Astrocyte (in vitro differentiated cells and primary cell): ENCODE results near the gene OR2T4.

ENCODE experiments used
- EZH2 ChIP-seq: IDR thresholded peaks from 2 replicates; pipeline ENCODE4 v1.6.1; 2012; ENCODE audit warnings: mild to moderate bottlenecking, low read length, inconsistent platforms; ENCODE audit not compliant: insufficient read depth
- TF ChIP-seq, protein P1 (sequence below): IDR thresholded peaks from 2 replicates; pipeline ENCODE4 v1.5.1; 2011; ENCODE audit warnings: low read depth, mild to moderate bottlenecking, inconsistent platforms, low read length, moderate library complexity; ENCODE audit not compliant: insufficient read depth

DNA sequence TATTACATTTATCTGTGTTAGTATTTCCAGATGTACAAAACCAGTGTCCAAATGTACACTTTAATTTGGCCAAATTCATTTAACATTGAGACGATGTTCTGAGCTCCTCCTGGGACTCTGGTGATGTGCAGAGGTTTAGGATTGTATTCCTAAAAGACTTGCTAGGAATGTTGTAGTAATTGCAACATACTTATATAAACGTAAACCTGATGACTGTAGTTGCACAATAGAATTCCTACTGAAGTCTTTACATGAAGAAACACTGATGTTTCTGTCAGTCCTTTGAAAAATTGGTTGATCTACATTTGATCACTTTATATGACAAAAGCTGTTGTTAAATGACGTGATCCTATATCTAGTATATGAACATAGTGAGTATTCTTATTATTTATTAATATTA, 18.0 kb upstream of the OR2T4 start:
- TF ChIP-seq, protein P1, sequence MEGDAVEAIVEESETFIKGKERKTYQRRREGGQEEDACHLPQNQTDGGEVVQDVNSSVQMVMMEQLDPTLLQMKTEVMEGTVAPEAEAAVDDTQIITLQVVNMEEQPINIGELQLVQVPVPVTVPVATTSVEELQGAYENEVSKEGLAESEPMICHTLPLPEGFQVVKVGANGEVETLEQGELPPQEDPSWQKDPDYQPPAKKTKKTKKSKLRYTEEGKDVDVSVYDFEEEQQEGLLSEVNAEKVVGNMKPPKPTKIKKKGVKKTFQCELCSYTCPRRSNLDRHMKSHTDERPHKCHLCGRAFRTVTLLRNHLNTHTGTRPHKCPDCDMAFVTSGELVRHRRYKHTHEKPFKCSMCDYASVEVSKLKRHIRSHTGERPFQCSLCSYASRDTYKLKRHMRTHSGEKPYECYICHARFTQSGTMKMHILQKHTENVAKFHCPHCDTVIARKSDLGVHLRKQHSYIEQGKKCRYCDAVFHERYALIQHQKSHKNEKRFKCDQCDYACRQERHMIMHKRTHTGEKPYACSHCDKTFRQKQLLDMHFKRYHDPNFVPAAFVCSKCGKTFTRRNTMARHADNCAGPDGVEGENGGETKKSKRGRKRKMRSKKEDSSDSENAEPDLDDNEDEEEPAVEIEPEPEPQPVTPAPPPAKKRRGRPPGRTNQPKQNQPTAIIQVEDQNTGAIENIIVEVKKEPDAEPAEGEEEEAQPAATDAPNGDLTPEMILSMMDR, result no peak
- no peak for TF ChIP-seq EZH2
